Measurements from ENCODE around the gene CAMK4.

DNA sequence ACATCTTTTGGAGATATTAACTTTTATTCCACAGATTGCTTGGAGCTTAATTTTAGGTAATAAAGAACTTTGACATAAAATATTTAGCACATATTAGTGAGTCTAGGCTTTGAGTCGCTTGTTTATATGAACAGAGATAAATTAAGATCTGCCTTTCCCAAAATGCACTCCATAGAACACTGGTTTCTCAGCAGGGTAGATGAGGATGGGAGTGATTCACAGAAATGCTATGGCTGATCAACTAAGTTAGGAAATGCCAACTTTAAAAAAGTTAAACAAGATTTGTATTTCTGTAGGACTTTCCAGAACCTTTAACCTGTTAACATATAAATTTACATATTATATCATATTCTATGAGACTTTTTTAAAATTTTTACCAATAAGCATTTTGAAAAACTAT, 222.9 kb downstream of the CAMK4 start:
- TF ChIP-seq CTCF (IDR thresholded peaks at IDR 0.05; ENCODE audit: low read depth, low read length, missing input control) (no peak), YY1 (IDR thresholded peaks at IDR 0.05) (no peak), RAD21 (IDR thresholded peaks at IDR 0.05) (no peak), TAF1 (conservative IDR thresholded peaks at IDR 0.05) (no peak), HNF4G (IDR thresholded peaks at IDR 0.05) (no peak), FOXA1 (IDR thresholded peaks at IDR 0.05) (no peak), NR2F2 (IDR thresholded peaks at IDR 0.05) (no peak), ATF3 (IDR thresholded peaks at IDR 0.05) (no peak), JUND (IDR thresholded peaks at IDR 0.05) (no peak)
- TF ChIP-seq, protein P1, sequence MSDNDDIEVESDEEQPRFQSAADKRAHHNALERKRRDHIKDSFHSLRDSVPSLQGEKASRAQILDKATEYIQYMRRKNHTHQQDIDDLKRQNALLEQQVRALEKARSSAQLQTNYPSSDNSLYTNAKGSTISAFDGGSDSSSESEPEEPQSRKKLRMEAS (IDR thresholded peaks at IDR 0.05) = no peak
- TF ChIP-seq, protein P2, sequence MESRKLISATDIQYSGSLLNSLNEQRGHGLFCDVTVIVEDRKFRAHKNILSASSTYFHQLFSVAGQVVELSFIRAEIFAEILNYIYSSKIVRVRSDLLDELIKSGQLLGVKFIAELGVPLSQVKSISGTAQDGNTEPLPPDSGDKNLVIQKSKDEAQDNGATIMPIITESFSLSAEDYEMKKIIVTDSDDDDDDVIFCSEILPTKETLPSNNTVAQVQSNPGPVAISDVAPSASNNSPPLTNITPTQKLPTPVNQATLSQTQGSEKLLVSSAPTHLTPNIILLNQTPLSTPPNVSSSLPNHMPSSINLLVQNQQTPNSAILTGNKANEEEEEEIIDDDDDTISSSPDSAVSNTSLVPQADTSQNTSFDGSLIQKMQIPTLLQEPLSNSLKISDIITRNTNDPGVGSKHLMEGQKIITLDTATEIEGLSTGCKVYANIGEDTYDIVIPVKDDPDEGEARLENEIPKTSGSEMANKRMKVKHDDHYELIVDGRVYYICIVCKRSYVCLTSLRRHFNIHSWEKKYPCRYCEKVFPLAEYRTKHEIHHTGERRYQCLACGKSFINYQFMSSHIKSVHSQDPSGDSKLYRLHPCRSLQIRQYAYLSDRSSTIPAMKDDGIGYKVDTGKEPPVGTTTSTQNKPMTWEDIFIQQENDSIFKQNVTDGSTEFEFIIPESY (IDR thresholded peaks at IDR 0.05) = no peak
